ENCODE data around the gene DIAPH1.

GRCh38 chr5:141476132-141476911, 142.5 kb downstream of the DIAPH1 start:
- TF ChIP-seq CTCF (IDR thresholded peaks at IDR 0.05; ENCODE audit: low read length): no peak
- no peak for TF ChIP-seq EZH2phosphoT487 (IDR thresholded peaks at IDR 0.05; ENCODE audit: low read length)
- no peak for TF ChIP-seq EZH2 (optimal IDR thresholded peaks at IDR 0.05; ENCODE audit: low read depth, low read length)
